Measurements from ENCODE around the gene TMPRSS11E.
"Not testable (repeated sequence)": the region's sequence is repeated elsewhere in the genome, so short reads cannot be mapped to it uniquely, and the experiment has no call there.

Gene TMPRSS11E

GRCh38 chr4:68447201-68447600, at the start of gene TMPRSS11E:
Gene TMPRSS11E (plus strand): TSS chr4:68447463. CDS start chr4:68447513, 50 bp downstream.
- H3K4me3 ChIP-seq (ENCODE audit: low read length in 2 of 2), result no peak within 1 kb of the TSS
- H3K27ac ChIP-seq (ENCODE audit: low read depth in 2 of 2, low read length in 2 of 2), result no peak within 1 kb of the TSS

GRCh38 chr4:68399306-68399705, 48.0 kb upstream of the TMPRSS11E start:
- no peaks in the 10 kb centered on the region for H3K36me3 ChIP-seq (ENCODE audit: control insufficient read depth in 2 of 2, insufficient read depth in 2 of 2, low read length in 2 of 2)
- no peaks in the 10 kb centered on the region for H3K27me3 ChIP-seq (ENCODE audit: control insufficient read depth in 2 of 2, insufficient read depth in 2 of 2, low read length in 2 of 2)
- no peaks in the 10 kb centered on the region for H3K4me1 ChIP-seq (ENCODE audit: control insufficient read depth in 2 of 2, insufficient read depth in 2 of 2, low read length in 2 of 2)
- H3K4me3 ChIP-seq (ENCODE audit: low read length in 2 of 2), result no peak overlapping the region
- no peak overlapping the region for H3K9ac ChIP-seq (ENCODE audit: low read depth in 1 of 2, low read length in 2 of 2)
- H3K27ac ChIP-seq (ENCODE audit: low read depth in 2 of 2, low read length in 2 of 2), result no peak overlapping the region
- H3K9me3 ChIP-seq (ENCODE audit: control insufficient read depth in 2 of 2, low read length in 2 of 2), result no peaks in the 10 kb centered on the region

More at GRCh38 chr4:68447201-68447600, at the start of gene TMPRSS11E:
- Histone ChIP-seq H3K36me3 (ENCODE audit: control insufficient read depth in 2 of 2, insufficient read depth in 2 of 2, low read length in 2 of 2) (no peaks in the 10 kb centered on the region), H3K4me1 (ENCODE audit: control insufficient read depth in 2 of 2, insufficient read depth in 2 of 2, low read length in 2 of 2) (no peaks in the 10 kb centered on the region), H3K27me3 (ENCODE audit: control insufficient read depth in 2 of 2, insufficient read depth in 2 of 2, low read length in 2 of 2) (no peaks in the 10 kb centered on the region), H3K9me3 (ENCODE audit: control insufficient read depth in 2 of 2, low read length in 2 of 2) (no peaks in the 10 kb centered on the region), H3K9ac (ENCODE audit: low read depth in 1 of 2, low read length in 2 of 2) (no peak within 1 kb of the TSS)

GRCh38 chr4:68401231-68401630, 46.0 kb upstream of the TMPRSS11E start:
- no peaks in the 10 kb centered on the region for H3K27me3 ChIP-seq (ENCODE audit: control insufficient read depth in 2 of 2, insufficient read depth in 2 of 2, low read length in 2 of 2)
- no peaks in the 10 kb centered on the region for H3K36me3 ChIP-seq (ENCODE audit: control insufficient read depth in 2 of 2, insufficient read depth in 2 of 2, low read length in 2 of 2)
- H3K27ac ChIP-seq (ENCODE audit: low read depth in 2 of 2, low read length in 2 of 2), result no peak overlapping the region
- no peak overlapping the region for H3K4me3 ChIP-seq (ENCODE audit: low read length in 2 of 2)
- no peaks in the 10 kb centered on the region for H3K9me3 ChIP-seq (ENCODE audit: control insufficient read depth in 2 of 2, low read length in 2 of 2)
- no peaks in the 10 kb centered on the region for H3K4me1 ChIP-seq (ENCODE audit: control insufficient read depth in 2 of 2, insufficient read depth in 2 of 2, low read length in 2 of 2)
- H3K9ac ChIP-seq (ENCODE audit: low read depth in 1 of 2, low read length in 2 of 2), result no peak overlapping the region

- no peaks in the 10 kb centered on the region for H3K27me3 ChIP-seq (ENCODE audit: control insufficient read depth in 2 of 2, insufficient read depth in 2 of 2, low read length in 2 of 2)
- no peaks in the 10 kb centered on the region for H3K36me3 ChIP-seq (ENCODE audit: control insufficient read depth in 2 of 2, insufficient read depth in 2 of 2, low read length in 2 of 2)
- H3K4me1 ChIP-seq (ENCODE audit: control insufficient read depth in 2 of 2, insufficient read depth in 2 of 2, low read length in 2 of 2), result no peaks in the 10 kb centered on the region
- no peaks in the 10 kb centered on the region for H3K9me3 ChIP-seq (ENCODE audit: control insufficient read depth in 2 of 2, low read length in 2 of 2)
- no peak overlapping the region for H3K27ac ChIP-seq (ENCODE audit: low read depth in 2 of 2, low read length in 2 of 2)
- H3K9ac ChIP-seq (ENCODE audit: low read depth in 1 of 2, low read length in 2 of 2), result no peak overlapping the region
- H3K4me3 ChIP-seq (ENCODE audit: low read length in 2 of 2), result no peak overlapping the region
Observed at GRCh38 chr4:68404153-68404552, 43.1 kb upstream of the TMPRSS11E start.

GRCh38 chr4:68405718-68406478, 41.4 kb upstream of the TMPRSS11E start:
- H3K27ac ChIP-seq (ENCODE audit: low read depth in 2 of 2, low read length in 2 of 2); H3K4me3 ChIP-seq (ENCODE audit: low read length in 2 of 2); H3K4me1 ChIP-seq (ENCODE audit: control insufficient read depth in 2 of 2, insufficient read depth in 2 of 2, low read length in 2 of 2): not testable (repeated sequence)

GRCh38 chr4:68406479-68406859, 40.8 kb upstream of the TMPRSS11E start:
- Histone ChIP-seq H3K4me3 (ENCODE audit: low read length in 2 of 2) (no peak overlapping the region), H3K9me3 (ENCODE audit: control insufficient read depth in 2 of 2, low read length in 2 of 2) (no peaks in the 10 kb centered on the region), H3K27ac (ENCODE audit: low read depth in 2 of 2, low read length in 2 of 2) (no peak overlapping the region), H3K27me3 (ENCODE audit: control insufficient read depth in 2 of 2, insufficient read depth in 2 of 2, low read length in 2 of 2) (no peaks in the 10 kb centered on the region), H3K9ac (ENCODE audit: low read depth in 1 of 2, low read length in 2 of 2) (no peak overlapping the region), H3K36me3 (ENCODE audit: control insufficient read depth in 2 of 2, insufficient read depth in 2 of 2, low read length in 2 of 2) (no peaks in the 10 kb centered on the region), H3K4me1 (ENCODE audit: control insufficient read depth in 2 of 2, insufficient read depth in 2 of 2, low read length in 2 of 2) (no peaks in the 10 kb centered on the region)

More at GRCh38 chr4:68405718-68406478, 41.4 kb upstream of the TMPRSS11E start:
- H3K9ac ChIP-seq (ENCODE audit: low read depth in 1 of 2, low read length in 2 of 2); H3K27me3 ChIP-seq (ENCODE audit: control insufficient read depth in 2 of 2, insufficient read depth in 2 of 2, low read length in 2 of 2); H3K9me3 ChIP-seq (ENCODE audit: control insufficient read depth in 2 of 2, low read length in 2 of 2); H3K36me3 ChIP-seq (ENCODE audit: control insufficient read depth in 2 of 2, insufficient read depth in 2 of 2, low read length in 2 of 2): not testable (repeated sequence)

GRCh38 chr4:68407015-68407867, 40.0 kb upstream of the TMPRSS11E start:
- H3K27ac ChIP-seq (ENCODE audit: low read depth in 2 of 2, low read length in 2 of 2); H3K36me3 ChIP-seq (ENCODE audit: control insufficient read depth in 2 of 2, insufficient read depth in 2 of 2, low read length in 2 of 2); H3K27me3 ChIP-seq (ENCODE audit: control insufficient read depth in 2 of 2, insufficient read depth in 2 of 2, low read length in 2 of 2); H3K9me3 ChIP-seq (ENCODE audit: control insufficient read depth in 2 of 2, low read length in 2 of 2); H3K9ac ChIP-seq (ENCODE audit: low read depth in 1 of 2, low read length in 2 of 2); H3K4me3 ChIP-seq (ENCODE audit: low read length in 2 of 2); H3K4me1 ChIP-seq (ENCODE audit: control insufficient read depth in 2 of 2, insufficient read depth in 2 of 2, low read length in 2 of 2): not testable (repeated sequence)

- no peaks in the 10 kb centered on the region for H3K36me3 ChIP-seq (ENCODE audit: control insufficient read depth in 2 of 2, insufficient read depth in 2 of 2, low read length in 2 of 2)
- H3K27me3 ChIP-seq (ENCODE audit: control insufficient read depth in 2 of 2, insufficient read depth in 2 of 2, low read length in 2 of 2), result no peaks in the 10 kb centered on the region
Observed at GRCh38 chr4:68407868-68408190, 39.4 kb upstream of the TMPRSS11E start.

GRCh38 chr4:68410149-68410548, 37.1 kb upstream of the TMPRSS11E start:
- no peak overlapping the region for H3K4me3 ChIP-seq (ENCODE audit: low read length in 2 of 2)
- H3K9ac ChIP-seq (ENCODE audit: low read depth in 1 of 2, low read length in 2 of 2), result no peak overlapping the region
- no peaks in the 10 kb centered on the region for H3K9me3 ChIP-seq (ENCODE audit: control insufficient read depth in 2 of 2, low read length in 2 of 2)
- H3K27ac ChIP-seq (ENCODE audit: low read depth in 2 of 2, low read length in 2 of 2), result no peak overlapping the region
- H3K36me3 ChIP-seq (ENCODE audit: control insufficient read depth in 2 of 2, insufficient read depth in 2 of 2, low read length in 2 of 2), result no peaks in the 10 kb centered on the region
- H3K4me1 ChIP-seq (ENCODE audit: control insufficient read depth in 2 of 2, insufficient read depth in 2 of 2, low read length in 2 of 2), result no peaks in the 10 kb centered on the region
- no peaks in the 10 kb centered on the region for H3K27me3 ChIP-seq (ENCODE audit: control insufficient read depth in 2 of 2, insufficient read depth in 2 of 2, low read length in 2 of 2)

More at GRCh38 chr4:68407868-68408190, 39.4 kb upstream of the TMPRSS11E start:
- H3K4me1 ChIP-seq (ENCODE audit: control insufficient read depth in 2 of 2, insufficient read depth in 2 of 2, low read length in 2 of 2), result no peaks in the 10 kb centered on the region
- no peak overlapping the region for H3K4me3 ChIP-seq (ENCODE audit: low read length in 2 of 2)
- no peaks in the 10 kb centered on the region for H3K9me3 ChIP-seq (ENCODE audit: control insufficient read depth in 2 of 2, low read length in 2 of 2)
- H3K27ac ChIP-seq (ENCODE audit: low read depth in 2 of 2, low read length in 2 of 2), result no peak overlapping the region
- H3K9ac ChIP-seq (ENCODE audit: low read depth in 1 of 2, low read length in 2 of 2), result no peak overlapping the region

- no peak overlapping the region for H3K4me3 ChIP-seq (ENCODE audit: low read length in 2 of 2)
- no peaks in the 10 kb centered on the region for H3K4me1 ChIP-seq (ENCODE audit: control insufficient read depth in 2 of 2, insufficient read depth in 2 of 2, low read length in 2 of 2)
- H3K9ac ChIP-seq (ENCODE audit: low read depth in 1 of 2, low read length in 2 of 2), result no peak overlapping the region
- H3K36me3 ChIP-seq (ENCODE audit: control insufficient read depth in 2 of 2, insufficient read depth in 2 of 2, low read length in 2 of 2), result no peaks in the 10 kb centered on the region
- H3K27me3 ChIP-seq (ENCODE audit: control insufficient read depth in 2 of 2, insufficient read depth in 2 of 2, low read length in 2 of 2), result no peaks in the 10 kb centered on the region
- no peaks in the 10 kb centered on the region for H3K9me3 ChIP-seq (ENCODE audit: control insufficient read depth in 2 of 2, low read length in 2 of 2)
- H3K27ac ChIP-seq (ENCODE audit: low read depth in 2 of 2, low read length in 2 of 2), result no peak overlapping the region
Observed at GRCh38 chr4:68410643-68411042, 36.6 kb upstream of the TMPRSS11E start.
